Measurements from ENCODE around the gene CDH12.

CDH12 gene

DNA sequence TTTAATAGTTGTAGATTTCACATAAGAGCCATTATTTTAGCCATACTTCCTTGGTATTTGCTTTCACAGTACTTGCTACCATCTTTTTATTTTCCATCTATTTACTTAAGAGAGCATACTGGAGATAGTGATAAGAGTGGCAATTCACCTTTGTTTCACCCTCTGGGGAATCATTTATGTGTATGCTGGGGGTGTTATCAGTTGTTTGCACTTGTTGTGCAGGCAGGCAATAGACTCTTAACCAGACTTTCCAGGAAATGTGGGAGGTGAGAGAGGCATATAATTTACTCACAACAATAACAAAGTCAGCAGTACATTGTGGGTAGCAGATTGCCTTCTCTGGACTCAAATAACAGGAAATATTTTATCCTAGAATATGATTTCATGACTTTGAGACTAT lies 1018.3 kb downstream of the CDH12 start:
- no peak for TF ChIP-seq MAX (IDR thresholded peaks at IDR 0.05)
- TF ChIP-seq EGR1 (IDR thresholded peaks at IDR 0.05) = no peak
- no peak for TF ChIP-seq RAD21 (IDR thresholded peaks at IDR 0.05; ENCODE audit: low read depth)
- TF ChIP-seq CREB1 (IDR thresholded peaks at IDR 0.05; ENCODE audit: low read depth) = no peak
- TF ChIP-seq TAF1 (IDR thresholded peaks at IDR 0.05; ENCODE audit: low read depth) = no peak
- no peak for TF ChIP-seq NFIC (IDR thresholded peaks at IDR 0.05)
- TF ChIP-seq, protein P1, sequence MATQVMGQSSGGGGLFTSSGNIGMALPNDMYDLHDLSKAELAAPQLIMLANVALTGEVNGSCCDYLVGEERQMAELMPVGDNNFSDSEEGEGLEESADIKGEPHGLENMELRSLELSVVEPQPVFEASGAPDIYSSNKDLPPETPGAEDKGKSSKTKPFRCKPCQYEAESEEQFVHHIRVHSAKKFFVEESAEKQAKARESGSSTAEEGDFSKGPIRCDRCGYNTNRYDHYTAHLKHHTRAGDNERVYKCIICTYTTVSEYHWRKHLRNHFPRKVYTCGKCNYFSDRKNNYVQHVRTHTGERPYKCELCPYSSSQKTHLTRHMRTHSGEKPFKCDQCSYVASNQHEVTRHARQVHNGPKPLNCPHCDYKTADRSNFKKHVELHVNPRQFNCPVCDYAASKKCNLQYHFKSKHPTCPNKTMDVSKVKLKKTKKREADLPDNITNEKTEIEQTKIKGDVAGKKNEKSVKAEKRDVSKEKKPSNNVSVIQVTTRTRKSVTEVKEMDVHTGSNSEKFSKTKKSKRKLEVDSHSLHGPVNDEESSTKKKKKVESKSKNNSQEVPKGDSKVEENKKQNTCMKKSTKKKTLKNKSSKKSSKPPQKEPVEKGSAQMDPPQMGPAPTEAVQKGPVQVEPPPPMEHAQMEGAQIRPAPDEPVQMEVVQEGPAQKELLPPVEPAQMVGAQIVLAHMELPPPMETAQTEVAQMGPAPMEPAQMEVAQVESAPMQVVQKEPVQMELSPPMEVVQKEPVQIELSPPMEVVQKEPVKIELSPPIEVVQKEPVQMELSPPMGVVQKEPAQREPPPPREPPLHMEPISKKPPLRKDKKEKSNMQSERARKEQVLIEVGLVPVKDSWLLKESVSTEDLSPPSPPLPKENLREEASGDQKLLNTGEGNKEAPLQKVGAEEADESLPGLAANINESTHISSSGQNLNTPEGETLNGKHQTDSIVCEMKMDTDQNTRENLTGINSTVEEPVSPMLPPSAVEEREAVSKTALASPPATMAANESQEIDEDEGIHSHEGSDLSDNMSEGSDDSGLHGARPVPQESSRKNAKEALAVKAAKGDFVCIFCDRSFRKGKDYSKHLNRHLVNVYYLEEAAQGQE (IDR thresholded peaks at IDR 0.05; ENCODE audit: low read depth) = no peak
- TF ChIP-seq YY1 (IDR thresholded peaks at IDR 0.05; ENCODE audit: low read depth) = no peak
- TF ChIP-seq ZBTB7A (IDR thresholded peaks at IDR 0.05; ENCODE audit: low read depth) = no peak

DNA sequence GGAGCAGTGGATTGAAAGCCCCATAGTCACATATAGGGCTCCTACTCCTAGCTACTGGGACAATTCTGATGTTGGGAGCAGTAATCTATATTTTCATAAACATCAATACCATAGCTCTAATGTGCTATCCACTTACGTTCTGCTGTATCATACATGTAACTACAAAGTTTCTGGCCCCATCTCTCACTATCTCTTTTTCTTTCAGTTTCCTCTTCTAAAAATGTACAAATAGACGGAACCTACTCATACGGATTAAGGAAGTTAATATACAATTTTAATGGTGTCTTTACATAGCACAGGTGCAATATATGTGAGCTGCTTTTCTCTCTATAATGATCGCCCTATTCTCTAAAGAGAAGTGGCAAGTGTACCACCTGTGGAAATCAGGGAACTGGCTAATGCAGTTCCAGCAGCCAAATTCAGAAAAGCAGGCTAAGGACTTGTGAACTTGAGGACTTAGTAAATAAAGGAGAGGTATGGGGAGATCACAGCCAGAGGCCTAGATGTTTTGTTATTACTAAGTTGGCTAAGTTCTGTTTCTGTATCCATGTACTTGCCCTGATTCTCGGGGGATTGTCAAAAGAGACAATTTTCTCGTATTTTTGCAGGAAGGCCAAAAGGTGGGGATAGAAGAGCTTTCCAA lies 1021.9 kb downstream of the CDH12 start:
- TF ChIP-seq TAF1 (IDR thresholded peaks at IDR 0.05; ENCODE audit: low read depth) (no peak), YY1 (IDR thresholded peaks at IDR 0.05; ENCODE audit: low read depth) (no peak), MAX (IDR thresholded peaks at IDR 0.05) (no peak), CEBPB (IDR thresholded peaks at IDR 0.05) (no peak), TCF12 (IDR thresholded peaks at IDR 0.05; ENCODE audit: low read depth) (no peak), ZBTB7A (IDR thresholded peaks at IDR 0.05; ENCODE audit: low read depth) (no peak), FOXM1 (IDR thresholded peaks at IDR 0.05; ENCODE audit: borderline replicate concordance, low read depth) (no peak), EGR1 (IDR thresholded peaks at IDR 0.05) (no peak), TEAD4 (IDR thresholded peaks at IDR 0.05) (no peak), NFIC (IDR thresholded peaks at IDR 0.05) (no peak), CREB1 (IDR thresholded peaks at IDR 0.05; ENCODE audit: low read depth) (no peak), EP300 (IDR thresholded peaks at IDR 0.05; ENCODE audit: borderline replicate concordance) (no peak), RAD21 (IDR thresholded peaks at IDR 0.05; ENCODE audit: low read depth) (no peak), USF1 (IDR thresholded peaks at IDR 0.05) (no peak)
- TF ChIP-seq, protein P1 (IDR thresholded peaks at IDR 0.05; ENCODE audit: low read depth) = no peak

DNA sequence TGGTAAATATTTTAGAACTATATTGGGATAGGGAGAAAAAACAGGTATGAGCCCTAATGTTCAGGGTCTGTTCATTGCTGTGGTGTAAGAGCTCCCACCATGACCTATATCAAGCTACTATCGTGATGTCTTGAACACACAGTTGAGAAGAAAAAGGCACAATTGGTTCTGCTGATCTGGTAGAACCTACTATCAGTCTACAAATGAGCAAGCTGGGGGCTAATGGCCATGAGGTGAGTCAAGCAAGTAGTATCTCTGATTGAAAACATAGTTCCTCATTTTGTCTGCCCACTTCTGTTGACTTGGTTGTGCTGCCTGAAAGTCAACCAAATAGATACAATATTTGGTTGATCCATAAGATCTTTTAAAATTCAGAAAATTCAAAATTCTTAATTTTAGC lies 1026.3 kb downstream of the CDH12 start:
- TF ChIP-seq TCF12 (IDR thresholded peaks at IDR 0.05; ENCODE audit: low read depth) (no peak), CEBPB (IDR thresholded peaks at IDR 0.05) (no peak)
- TF ChIP-seq, protein P1 (IDR thresholded peaks at IDR 0.05; ENCODE audit: low read depth) = no peak

DNA sequence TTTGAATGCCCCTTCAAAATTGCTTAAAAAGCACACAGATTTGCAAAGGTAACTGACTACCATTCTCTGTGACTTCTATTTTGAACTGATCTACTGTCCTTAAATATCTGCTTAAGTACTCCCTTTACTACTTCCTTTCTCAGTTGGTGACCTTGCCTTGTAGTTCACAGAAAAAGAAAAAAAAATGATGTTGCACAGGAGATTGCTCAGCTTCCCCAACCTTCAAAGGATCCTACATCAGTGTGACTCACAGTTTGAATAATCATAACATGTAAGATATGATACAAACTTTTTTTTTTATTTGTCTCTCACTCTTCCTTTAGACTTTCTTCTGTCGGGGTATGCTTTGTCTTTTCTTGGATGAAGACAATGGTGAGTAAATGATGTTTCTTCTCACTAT lies 1029.6 kb downstream of the CDH12 start:
- TF ChIP-seq USF1 (IDR thresholded peaks at IDR 0.05) (no peak), NFIC (IDR thresholded peaks at IDR 0.05) (no peak), ZBTB7A (IDR thresholded peaks at IDR 0.05; ENCODE audit: low read depth) (no peak), CREB1 (IDR thresholded peaks at IDR 0.05; ENCODE audit: low read depth) (no peak), EGR1 (IDR thresholded peaks at IDR 0.05) (no peak), MAX (IDR thresholded peaks at IDR 0.05) (no peak), CEBPB (IDR thresholded peaks at IDR 0.05) (no peak), TAF1 (IDR thresholded peaks at IDR 0.05; ENCODE audit: low read depth) (no peak), YY1 (IDR thresholded peaks at IDR 0.05; ENCODE audit: low read depth) (no peak), RAD21 (IDR thresholded peaks at IDR 0.05; ENCODE audit: low read depth) (no peak), TEAD4 (IDR thresholded peaks at IDR 0.05) (no peak), EP300 (IDR thresholded peaks at IDR 0.05; ENCODE audit: borderline replicate concordance) (no peak), FOXM1 (IDR thresholded peaks at IDR 0.05; ENCODE audit: borderline replicate concordance, low read depth) (no peak), TCF12 (IDR thresholded peaks at IDR 0.05; ENCODE audit: low read depth) (no peak)
- TF ChIP-seq, protein P1 (IDR thresholded peaks at IDR 0.05; ENCODE audit: low read depth) = no peak
